ENCODE data around the gene MAPK12. TPM values are rescaled to one million over a fixed set of nuclear protein-coding genes. Genes with fewer than 3 reads are reported as not detected.

Gene MAPK12
- total RNA-seq, 3 donors from 2014 or later = 3.8 to 9.8 (median 5.3) TPM

GRCh38 chr22:50224071-50224470 lies 37.4 kb downstream of the MAPK12 start:
- no peaks in the 10 kb centered on the region for H3K27me3 ChIP-seq
- intact Hi-C loops (cut with DNase I; ENCODE audit: low total_unique reads) = no loop called here
- DNase-seq (ENCODE audit: low spot score in 2 of 2) = no peak
- TF ChIP-seq, protein P1, sequence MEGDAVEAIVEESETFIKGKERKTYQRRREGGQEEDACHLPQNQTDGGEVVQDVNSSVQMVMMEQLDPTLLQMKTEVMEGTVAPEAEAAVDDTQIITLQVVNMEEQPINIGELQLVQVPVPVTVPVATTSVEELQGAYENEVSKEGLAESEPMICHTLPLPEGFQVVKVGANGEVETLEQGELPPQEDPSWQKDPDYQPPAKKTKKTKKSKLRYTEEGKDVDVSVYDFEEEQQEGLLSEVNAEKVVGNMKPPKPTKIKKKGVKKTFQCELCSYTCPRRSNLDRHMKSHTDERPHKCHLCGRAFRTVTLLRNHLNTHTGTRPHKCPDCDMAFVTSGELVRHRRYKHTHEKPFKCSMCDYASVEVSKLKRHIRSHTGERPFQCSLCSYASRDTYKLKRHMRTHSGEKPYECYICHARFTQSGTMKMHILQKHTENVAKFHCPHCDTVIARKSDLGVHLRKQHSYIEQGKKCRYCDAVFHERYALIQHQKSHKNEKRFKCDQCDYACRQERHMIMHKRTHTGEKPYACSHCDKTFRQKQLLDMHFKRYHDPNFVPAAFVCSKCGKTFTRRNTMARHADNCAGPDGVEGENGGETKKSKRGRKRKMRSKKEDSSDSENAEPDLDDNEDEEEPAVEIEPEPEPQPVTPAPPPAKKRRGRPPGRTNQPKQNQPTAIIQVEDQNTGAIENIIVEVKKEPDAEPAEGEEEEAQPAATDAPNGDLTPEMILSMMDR (IDR thresholded peaks at IDR 0.05) = no peak
- TF ChIP-seq POLR2AphosphoS5 (IDR thresholded peaks at IDR 0.05) = no peak
- TF ChIP-seq POLR2A (IDR thresholded peaks at IDR 0.05) = no peak
- no peaks in the 10 kb centered on the region for H3K9me3 ChIP-seq
- H3K36me3 ChIP-seq = peaks cover 20% of the 10 kb centered on the region
- no peak overlapping the region for H3K27ac ChIP-seq
- H3K4me1 ChIP-seq = no peaks in the 10 kb centered on the region
- H3K4me3 ChIP-seq = no peak overlapping the region

DNA sequence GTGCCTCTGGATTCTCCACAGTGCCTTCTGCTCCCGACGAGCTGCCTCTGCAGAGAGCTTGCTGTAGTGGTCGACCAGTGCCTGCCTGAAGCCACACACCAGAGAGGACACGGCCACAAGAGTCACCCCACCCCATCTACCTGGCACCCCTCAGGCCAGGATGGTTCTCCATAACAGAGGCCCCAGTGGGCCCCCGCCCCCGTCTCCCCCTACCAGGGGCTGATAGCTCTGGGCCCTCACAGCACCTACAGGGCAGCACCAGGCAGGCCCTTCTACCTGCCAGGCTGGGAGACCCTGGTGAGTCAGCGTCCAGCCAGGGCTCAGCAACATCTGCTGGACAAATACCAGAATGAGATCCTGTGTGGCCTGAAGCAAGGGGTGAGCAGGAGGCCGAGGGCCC lies 39.0 kb downstream of the MAPK12 start:
- intact Hi-C loops (cut with DNase I; ENCODE audit: low total_unique reads) = no loop called here
- H3K27ac ChIP-seq = no peak overlapping the region
- H3K4me3 ChIP-seq = no peak overlapping the region
- H3K9me3 ChIP-seq = no peaks in the 10 kb centered on the region
- no peak for TF ChIP-seq POLR2AphosphoS5 (IDR thresholded peaks at IDR 0.05)
- TF ChIP-seq, protein P1 (IDR thresholded peaks at IDR 0.05) = no peak
- TF ChIP-seq POLR2A (IDR thresholded peaks at IDR 0.05) = no peak
- peaks cover 20% of the 10 kb centered on the region for H3K36me3 ChIP-seq
- H3K4me1 ChIP-seq = no peaks in the 10 kb centered on the region
- no peak for DNase-seq (ENCODE audit: low spot score in 2 of 2)
- H3K27me3 ChIP-seq = no peaks in the 10 kb centered on the region

DNA sequence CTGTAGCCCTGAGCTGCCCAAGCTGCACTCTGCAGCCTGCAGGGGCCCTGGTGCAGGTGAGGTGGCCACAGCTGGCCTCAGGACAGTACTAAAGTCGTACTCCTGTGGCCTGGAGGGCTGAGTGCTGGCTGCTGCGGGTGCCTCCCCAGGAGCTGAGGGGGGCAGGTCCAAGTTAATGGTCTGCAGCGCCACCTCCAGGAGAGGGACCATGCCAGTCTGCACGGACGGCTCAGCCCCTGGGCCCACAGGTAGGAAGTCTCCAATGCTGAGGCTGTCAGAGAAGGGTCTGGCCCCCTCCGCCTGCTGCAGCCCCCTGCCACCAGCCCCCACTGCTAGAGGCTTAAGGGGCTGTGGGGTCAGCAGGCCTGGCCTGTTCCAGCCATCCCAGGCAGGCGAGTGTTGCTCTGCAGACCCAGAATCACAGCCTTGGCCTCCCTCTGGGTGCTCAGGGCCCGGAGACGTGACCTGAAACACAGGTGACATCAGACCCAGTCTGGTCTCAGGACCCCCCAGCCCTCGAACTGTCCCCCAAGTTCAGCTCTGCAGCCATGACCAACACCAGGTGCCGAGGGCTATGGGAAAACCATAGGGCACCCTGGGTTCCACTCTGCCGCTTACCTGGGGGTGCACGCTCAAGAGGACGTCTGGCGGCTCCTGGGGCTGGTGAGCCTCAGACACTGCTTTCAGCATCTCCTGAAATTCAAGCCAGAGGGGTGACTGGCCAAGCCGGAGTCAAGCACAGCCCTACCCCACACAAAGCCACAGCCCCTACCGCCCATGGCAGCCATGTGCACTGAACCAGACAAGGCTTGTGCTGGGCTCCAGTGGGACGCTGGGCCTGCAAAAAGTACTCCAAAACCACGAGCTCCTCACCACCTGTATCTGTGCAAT lies 39.8 kb downstream of the MAPK12 start:
- H3K36me3 ChIP-seq = peaks cover 25% of the 10 kb centered on the region
- H3K4me3 ChIP-seq = no peak overlapping the region
- intact Hi-C loops (cut with DNase I; ENCODE audit: low total_unique reads) = no loop called here
- no peak for DNase-seq (ENCODE audit: low spot score in 2 of 2)
- H3K4me1 ChIP-seq = no peaks in the 10 kb centered on the region
- no peaks in the 10 kb centered on the region for H3K9me3 ChIP-seq
- no peak for TF ChIP-seq POLR2A (IDR thresholded peaks at IDR 0.05)
- TF ChIP-seq POLR2AphosphoS5 (IDR thresholded peaks at IDR 0.05) = no peak
- TF ChIP-seq, protein P1 (IDR thresholded peaks at IDR 0.05) = no peak
- H3K27ac ChIP-seq = no peak overlapping the region
- no peaks in the 10 kb centered on the region for H3K27me3 ChIP-seq

DNA sequence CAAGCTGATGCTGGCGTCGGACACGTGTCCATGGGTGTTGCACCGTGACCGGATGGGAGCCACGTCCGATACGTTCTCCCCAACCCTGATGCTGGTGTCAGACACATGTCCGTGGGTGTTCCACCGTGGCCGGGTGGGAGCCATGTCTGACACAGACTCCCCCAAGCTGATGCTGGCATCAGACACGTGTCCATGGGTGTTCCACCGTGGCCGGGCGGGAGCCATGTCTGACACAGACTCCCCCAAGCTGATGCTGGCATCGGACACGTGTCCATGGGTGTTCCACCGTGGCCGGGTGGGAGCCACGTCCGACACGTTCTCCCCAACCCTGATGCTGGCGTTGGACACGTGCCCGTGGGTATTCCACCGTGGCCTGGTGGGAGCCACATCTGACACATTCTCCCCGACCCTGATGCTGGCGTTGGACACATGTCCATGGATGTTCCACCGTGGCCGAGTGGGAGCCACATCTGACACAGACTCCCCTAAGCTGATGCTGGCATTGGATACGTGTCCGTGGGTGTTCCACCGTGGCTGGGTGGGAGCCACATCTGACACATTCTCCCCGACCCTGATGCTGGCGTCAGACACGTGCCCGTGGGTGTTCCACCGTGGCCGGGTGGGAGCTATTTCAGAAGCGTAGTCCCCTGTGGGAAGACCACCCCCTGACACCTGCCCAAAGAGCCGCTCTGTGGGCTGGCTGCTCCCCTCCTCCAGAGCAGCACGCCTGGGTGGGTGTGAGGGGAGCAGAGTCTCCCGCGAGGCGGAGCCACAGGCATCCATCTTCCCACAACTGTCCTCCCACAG lies 40.7 kb downstream of the MAPK12 start:
- no peaks in the 10 kb centered on the region for H3K27me3 ChIP-seq
- H3K27ac ChIP-seq = no peak overlapping the region
- peaks cover 30% of the 10 kb centered on the region for H3K36me3 ChIP-seq
- H3K9me3 ChIP-seq = no peaks in the 10 kb centered on the region
- intact Hi-C loops (cut with DNase I; ENCODE audit: low total_unique reads) = no loop called here
- no peak overlapping the region for H3K4me3 ChIP-seq
- TF ChIP-seq POLR2AphosphoS5 (IDR thresholded peaks at IDR 0.05) (no peak), POLR2A (IDR thresholded peaks at IDR 0.05) (no peak)
- TF ChIP-seq, protein P1 (IDR thresholded peaks at IDR 0.05) = no peak
- DNase-seq (ENCODE audit: low spot score in 2 of 2) = no peak
- no peaks in the 10 kb centered on the region for H3K4me1 ChIP-seq

Measured in breast epithelium (tissue), 4 donors.